Naive thymus-derived CD8-positive, alpha-beta T cell (primary cell): ENCODE measurements around the gene CHN2. TPM values are rescaled to one million over a fixed set of nuclear protein-coding genes. Genes with fewer than 3 reads are reported as not detected.
A peak's percentile ranks its signal among the peaks of the same experiment; 100 is the strongest.

Source experiments
- ATAC-seq, 2 donors: fragments of 150-1000 bp; cut with Tn5 transposase in 1 of 2; sonication (Bioruptor Pico), chemical (Tn5 transposase) in 1 of 2; 1 replicate in 1 of 2; 2 replicates in 1 of 2; pipeline ENCODE4 v1.10.0; 2021; ENCODE audit warnings: mild to moderate bottlenecking in 2 of 2, moderate library complexity in 2 of 2
- POLR2A ChIA-PET: fragments of 350-600 bp; sonication (Branson Sonifier 250); formaldehyde crosslinking; loops from one replicate; lab custom pipeline; 2021; ENCODE audit warnings: antibody characterized with exemption; lab: Charles Lee
- DNase-seq, 10 donors: peaks; one replicate each; pipeline versions ENCODE4 v3.0.0 to v3.0.0-alpha.2; 2020 to 2022
- H3K27ac Mint-ChIP-seq, 10 donors: one replicate each; pipeline ENCODE4 v1.8.0; 2020 to 2022; ENCODE audit warnings: mild to moderate bottlenecking in 10 of 10, mixed read lengths in 10 of 10, moderate library complexity in 4 of 10, inconsistent platforms in 1 of 10
- H3K27me3 Mint-ChIP-seq, 5 donors: one replicate each; pipeline ENCODE4 v1.8.0; 2021 to 2022; ENCODE audit warnings: mixed read lengths in 5 of 5
- H3K36me3 Mint-ChIP-seq, 3 donors: one replicate each; pipeline ENCODE4 v1.8.0; 2020 to 2022; ENCODE audit warnings: mixed read lengths in 3 of 3, mild to moderate bottlenecking in 2 of 3, inconsistent platforms in 1 of 3
- H3K4me1 Mint-ChIP-seq, 4 donors: one replicate each; pipeline ENCODE4 v1.8.0; 2021 to 2022; ENCODE audit warnings: mixed read lengths in 4 of 4
- H3K4me3 Mint-ChIP-seq, 10 donors: one replicate each; pipeline ENCODE4 v1.8.0; 2020 to 2022; ENCODE audit warnings: mild to moderate bottlenecking in 10 of 10, mixed read lengths in 10 of 10, moderate library complexity in 6 of 10, inconsistent platforms in 1 of 10
- H3K9me3 Mint-ChIP-seq, 9 donors: one replicate each; pipeline ENCODE4 v1.8.0; 2020 to 2022; ENCODE audit warnings: mixed read lengths in 9 of 9, mild to moderate bottlenecking in 3 of 9, inconsistent platforms in 1 of 9, moderate library complexity in 1 of 9
- polyA plus RNA-seq, 3 donors: library from polyadenylated mRNA; unstranded; fragments of 300-500 nt; fragmentation: Illumina TruSeq; gene quantifications; one replicate each; pipeline ENCODE4 v1.2.3, GENCODE V29; 2021
- total RNA-seq, 8 experiments: library from RNA in 2 of 8; stranded (reverse) in 2 of 8; gene quantifications; one replicate each; pipeline ENCODE4 v1.2.3 and lab custom pipeline; 2021 to 2026

Gene CHN2
- total and polyA plus RNA-seq, 5 experiments from 2014 or later = 0.90 to 11.1 (median 1.5) TPM

DNA sequence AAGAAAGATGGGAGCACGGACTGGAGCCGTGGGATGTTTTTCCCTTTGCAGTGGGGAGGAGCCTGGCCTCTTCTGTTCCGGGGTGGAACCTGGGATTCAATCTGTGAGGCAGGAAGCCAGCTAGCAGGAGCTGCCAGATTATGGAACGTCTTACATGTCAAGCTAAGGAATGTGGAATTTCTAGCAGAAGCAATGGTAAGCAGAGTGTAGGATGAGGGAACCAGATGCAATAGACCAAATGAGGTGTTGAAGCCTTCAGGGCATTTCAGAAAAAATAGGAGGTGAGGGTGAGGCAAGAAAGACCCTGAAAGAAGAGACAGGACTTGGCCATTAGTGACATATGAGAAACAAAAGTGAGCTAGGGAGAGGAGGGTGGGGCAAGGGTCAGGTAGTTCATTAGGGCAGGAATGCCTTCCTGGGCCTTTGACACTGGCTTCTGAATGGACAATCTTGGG, 105.5 kb downstream of the CHN2 start:
- Mint-ChIP-seq H3K27ac (peak overlapping the region in 1 of 10 donors; percentile 35), H3K4me1 (peaks cover 0 to 4% (median 0%) of the 10 kb centered on the region in 4 donors), H3K9me3 (no peaks in the 10 kb centered on the region), H3K4me3 (no peak overlapping the region), H3K36me3 (no peaks in the 10 kb centered on the region), H3K27me3 (peaks cover 0 to 10% (median 0%) of the 10 kb centered on the region in 5 donors)
- POLR2A ChIA-PET = no interaction called here
- no peak for DNase-seq
- ATAC-seq = no peak

DNA sequence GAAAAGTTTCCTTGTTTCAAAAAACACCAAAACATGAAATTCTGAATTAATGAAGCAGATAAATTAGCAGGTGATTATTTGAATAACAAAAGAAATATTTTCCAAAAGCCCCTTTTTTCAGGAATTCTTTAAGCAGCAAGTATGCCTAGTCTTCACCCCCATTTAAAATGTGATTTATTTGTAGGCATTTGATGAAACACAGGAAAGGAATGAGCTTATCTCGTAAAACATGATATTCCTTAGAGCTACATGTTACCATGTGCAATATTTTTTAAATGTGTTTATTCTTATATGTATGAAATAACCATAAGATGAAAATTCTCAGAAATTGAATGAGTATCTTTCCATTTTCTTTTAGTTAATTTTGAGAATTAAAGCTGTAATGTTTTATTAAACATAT, 106.1 kb downstream of the CHN2 start:
- Mint-ChIP-seq H3K36me3 (no peaks in the 10 kb centered on the region), H3K4me1 (peaks cover 0 to 4% (median 0%) of the 10 kb centered on the region in 4 donors), H3K27me3 (peaks cover 0 to 10% (median 0%) of the 10 kb centered on the region in 5 donors), H3K27ac (no peak overlapping the region), H3K4me3 (no peak overlapping the region), H3K9me3 (no peaks in the 10 kb centered on the region)
- POLR2A ChIA-PET = no interaction called here
- ATAC-seq (no peak), DNase-seq (no peak)

DNA sequence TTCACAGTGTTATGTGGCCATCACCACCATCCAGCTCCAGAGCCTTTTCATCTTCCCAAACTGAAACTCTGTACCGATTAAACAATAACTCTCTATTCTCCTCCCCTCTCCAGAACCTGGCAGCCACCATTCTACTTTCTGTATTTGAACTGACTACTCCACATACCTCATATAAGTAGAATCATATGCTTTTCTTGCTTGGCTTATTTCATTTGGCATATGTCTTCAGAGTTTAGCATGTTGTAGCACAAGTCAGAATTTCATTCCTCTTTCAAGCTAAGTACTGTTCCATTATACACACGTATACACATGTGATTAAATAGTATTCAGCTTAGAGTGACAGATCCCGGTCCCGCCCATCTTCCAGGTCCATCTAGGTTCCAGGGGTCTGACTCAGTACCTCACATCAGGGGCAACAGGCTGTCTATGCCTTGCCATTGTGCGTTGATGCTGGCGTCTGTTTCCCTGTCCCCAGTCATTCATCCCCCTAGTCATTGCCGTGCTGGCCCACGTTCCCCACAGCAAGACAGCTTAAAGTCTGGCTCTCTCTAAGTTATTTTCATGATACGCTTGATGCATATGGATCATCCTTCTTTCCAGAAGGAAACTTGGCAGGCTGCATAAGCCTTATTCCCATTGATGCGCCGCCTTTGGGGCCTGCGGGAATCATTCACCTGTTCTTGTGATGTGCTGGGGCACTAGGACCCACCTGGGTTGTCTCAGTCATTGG, 108.3 kb downstream of the CHN2 start:
- POLR2A ChIA-PET = no interaction called here
- Mint-ChIP-seq H3K4me3 (no peak overlapping the region), H3K27ac (no peak overlapping the region), H3K27me3 (peaks cover 0 to 10% (median 0%) of the 10 kb centered on the region in 5 donors), H3K36me3 (no peaks in the 10 kb centered on the region), H3K4me1 (peaks cover 0 to 4% (median 0%) of the 10 kb centered on the region in 4 donors), H3K9me3 (no peaks in the 10 kb centered on the region)
- ATAC-seq (no peak), DNase-seq (no peak)

DNA sequence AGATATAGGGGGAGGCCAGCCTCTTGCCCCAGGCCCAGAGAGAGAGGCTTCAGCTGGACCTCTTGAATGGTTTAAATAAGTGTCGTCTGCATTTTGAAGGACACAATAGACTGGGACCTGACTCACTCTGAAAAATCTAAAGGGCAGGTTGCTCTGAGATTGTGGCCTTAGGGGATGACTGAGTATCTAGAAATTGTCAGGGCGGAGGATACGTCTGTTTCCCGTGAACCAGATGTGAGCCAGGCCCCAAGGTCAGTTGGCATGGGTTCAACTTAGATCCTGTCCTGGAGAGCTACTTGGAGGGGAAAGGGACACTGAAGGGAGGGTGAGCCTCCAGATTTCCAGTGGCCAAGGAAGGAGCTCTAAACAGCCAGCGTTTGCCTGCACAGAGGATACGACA, 110.2 kb downstream of the CHN2 start:
- Mint-ChIP-seq H3K4me1 (peaks cover 0 to 4% (median 0%) of the 10 kb centered on the region in 4 donors), H3K9me3 (peaks cover 0 to 10% (median 3%) of the 10 kb centered on the region in 9 donors), H3K36me3 (peaks cover 0 to 10% (median 6%) of the 10 kb centered on the region in 3 donors), H3K27me3 (peaks cover 0 to 10% (median 0%) of the 10 kb centered on the region in 5 donors), H3K27ac (no peak overlapping the region), H3K4me3 (no peak overlapping the region)
- no peak for ATAC-seq
- POLR2A ChIA-PET = no interaction called here
- no peak for DNase-seq

DNA sequence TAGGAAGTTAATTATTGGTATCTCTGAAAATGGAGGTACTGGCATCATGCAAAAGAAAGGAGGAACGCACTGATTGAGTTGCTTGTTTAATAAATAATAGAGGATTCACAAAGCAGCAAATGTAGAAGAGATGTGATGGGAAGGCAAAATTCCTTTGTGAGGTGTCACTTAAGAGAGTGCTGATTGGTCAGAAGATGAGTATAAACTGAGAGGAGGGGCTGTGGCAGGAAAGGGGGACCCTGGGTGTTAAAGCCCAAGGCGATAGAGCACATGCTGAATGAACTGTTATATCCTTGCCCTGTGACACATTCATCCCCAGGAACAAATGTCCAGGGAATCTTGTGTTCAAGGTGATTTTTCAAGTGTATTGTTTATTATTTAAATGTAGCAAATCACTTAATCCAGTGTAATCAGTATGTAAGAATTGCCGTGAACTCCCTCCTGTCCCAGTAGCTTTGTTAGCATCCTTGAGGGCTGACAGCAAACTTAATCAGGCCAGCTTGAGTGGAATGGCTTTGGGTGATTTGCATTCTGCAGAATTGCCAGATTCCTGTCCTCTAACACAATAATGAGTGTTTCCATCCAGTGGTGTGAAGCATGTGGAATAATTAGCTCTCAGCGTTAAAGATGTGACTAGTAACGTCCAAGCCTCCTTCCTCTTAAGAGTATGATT, 111.9 kb downstream of the CHN2 start:
- POLR2A ChIA-PET = no interaction called here
- H3K4me3 Mint-ChIP-seq = no peak overlapping the region

DNA sequence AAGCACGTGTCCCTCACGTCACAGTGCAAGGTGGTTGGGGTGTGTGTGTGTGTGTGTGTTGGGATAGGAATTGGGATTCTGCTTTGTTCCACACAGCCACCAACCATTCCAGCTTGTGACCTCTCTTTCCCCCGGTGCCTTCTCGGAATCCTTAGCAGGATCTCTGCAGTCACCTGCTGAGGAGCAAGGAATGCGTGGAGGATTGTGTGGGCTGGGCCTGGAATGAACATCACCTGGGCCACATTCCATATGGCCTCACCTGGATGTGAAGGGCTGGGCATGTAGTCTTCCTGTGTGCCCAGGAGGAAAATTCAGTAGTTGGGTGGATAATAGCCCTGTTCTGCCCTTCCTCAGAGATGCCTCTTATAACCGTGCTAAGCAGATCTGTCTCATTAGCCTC, 113.8 kb downstream of the CHN2 start:
- no peaks in the 10 kb centered on the region for H3K4me1 Mint-ChIP-seq
- H3K27me3 Mint-ChIP-seq = peaks cover 0 to 11% (median 1%) of the 10 kb centered on the region in 5 donors
- H3K4me3 Mint-ChIP-seq = no peak overlapping the region
- no peak overlapping the region for H3K27ac Mint-ChIP-seq
- ATAC-seq (no peak), DNase-seq (no peak)
- H3K9me3 Mint-ChIP-seq = peaks cover 0 to 25% (median 6%) of the 10 kb centered on the region in 9 donors
- H3K36me3 Mint-ChIP-seq = peaks cover 0 to 21% (median 8%) of the 10 kb centered on the region in 3 donors
- POLR2A ChIA-PET = no interaction called here

More for the DNA sequence above, 111.9 kb downstream of the CHN2 start:
- ATAC-seq = no peak
- Mint-ChIP-seq H3K27me3 (peaks cover 0 to 15% (median 1%) of the 10 kb centered on the region in 5 donors), H3K9me3 (peaks cover 0 to 25% (median 6%) of the 10 kb centered on the region in 9 donors), H3K27ac (no peak overlapping the region), H3K36me3 (peaks cover 0 to 21% (median 8%) of the 10 kb centered on the region in 3 donors), H3K4me1 (peaks cover 0 to 4% (median 0%) of the 10 kb centered on the region in 4 donors)
- DNase-seq = no peak

DNA sequence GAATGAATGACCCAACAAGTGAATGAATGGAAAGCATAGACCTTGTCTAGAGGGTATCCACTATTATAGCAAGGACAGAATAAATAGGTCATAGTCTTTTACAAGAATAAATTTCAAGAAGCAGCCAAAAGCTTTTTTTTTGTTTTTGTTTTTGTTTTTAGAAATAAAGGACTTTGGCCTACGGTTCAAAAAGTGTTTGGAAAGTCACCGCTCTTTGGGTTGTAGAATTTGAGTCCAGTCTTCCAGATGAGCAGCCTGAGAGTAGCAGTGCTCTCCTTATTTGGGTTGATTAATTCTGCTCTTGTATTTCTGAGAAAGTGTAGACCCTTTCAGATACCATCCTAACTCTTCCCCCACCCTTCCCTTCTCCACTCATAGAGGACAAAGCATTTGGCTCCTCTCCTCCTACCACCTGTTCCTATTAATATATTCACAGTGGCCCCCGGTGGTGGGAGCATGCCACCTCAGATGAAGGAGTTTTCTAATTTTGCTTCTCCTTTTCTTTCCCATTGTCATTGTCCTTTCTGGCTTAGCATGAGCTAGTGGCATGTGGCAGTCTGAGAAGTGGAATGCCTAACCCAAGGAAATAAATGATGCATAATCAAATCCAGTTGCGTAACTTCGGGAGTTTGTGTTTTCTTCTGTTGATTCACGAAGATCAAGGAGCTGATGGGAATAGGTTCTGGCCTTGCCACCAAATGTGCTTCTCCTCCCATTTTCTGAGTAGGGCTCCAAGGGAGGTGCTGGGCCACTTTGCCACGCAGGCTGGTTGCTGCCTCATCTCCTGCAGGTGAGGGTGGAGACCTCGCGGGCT, 114.7 kb downstream of the CHN2 start:
- POLR2A ChIA-PET = no interaction called here
- Mint-ChIP-seq H3K27me3 (peaks cover 0 to 14% (median 1%) of the 10 kb centered on the region in 5 donors), H3K27ac (no peak overlapping the region), H3K36me3 (peaks cover 0 to 21% (median 8%) of the 10 kb centered on the region in 3 donors), H3K4me3 (no peak overlapping the region), H3K4me1 (no peaks in the 10 kb centered on the region), H3K9me3 (peaks cover 0 to 25% (median 6%) of the 10 kb centered on the region in 9 donors)
- DNase-seq (no peak), ATAC-seq (no peak)

DNA sequence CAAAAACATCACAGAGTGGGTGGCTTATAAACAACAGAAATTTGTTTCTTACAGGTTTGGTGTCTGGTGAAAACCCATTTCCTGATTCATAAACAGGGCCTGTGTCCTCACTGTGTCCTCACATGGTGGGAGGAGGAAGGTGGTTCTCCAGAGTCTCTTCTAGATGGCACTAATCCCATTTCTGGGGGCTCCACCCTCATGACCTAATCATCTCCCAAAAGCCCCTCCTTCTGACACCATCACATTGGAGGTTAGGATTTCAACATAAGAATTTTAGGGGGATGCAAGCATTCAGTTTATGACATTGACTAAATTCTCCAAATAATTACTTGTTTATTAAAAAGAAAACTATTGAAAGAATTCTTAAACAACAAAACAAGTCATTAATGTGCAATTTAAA, 116.0 kb downstream of the CHN2 start:
- no peak for ATAC-seq
- H3K36me3 Mint-ChIP-seq = peaks cover 0 to 21% (median 8%) of the 10 kb centered on the region in 3 donors
- no peak overlapping the region for H3K27ac Mint-ChIP-seq
- no peaks in the 10 kb centered on the region for H3K4me1 Mint-ChIP-seq
- peaks cover 0 to 16% (median 0%) of the 10 kb centered on the region in 5 donors for H3K27me3 Mint-ChIP-seq
- H3K9me3 Mint-ChIP-seq = peaks cover 0 to 25% (median 6%) of the 10 kb centered on the region in 9 donors
- no peak for DNase-seq
- no peak overlapping the region for H3K4me3 Mint-ChIP-seq
- POLR2A ChIA-PET = no interaction called here

DNA sequence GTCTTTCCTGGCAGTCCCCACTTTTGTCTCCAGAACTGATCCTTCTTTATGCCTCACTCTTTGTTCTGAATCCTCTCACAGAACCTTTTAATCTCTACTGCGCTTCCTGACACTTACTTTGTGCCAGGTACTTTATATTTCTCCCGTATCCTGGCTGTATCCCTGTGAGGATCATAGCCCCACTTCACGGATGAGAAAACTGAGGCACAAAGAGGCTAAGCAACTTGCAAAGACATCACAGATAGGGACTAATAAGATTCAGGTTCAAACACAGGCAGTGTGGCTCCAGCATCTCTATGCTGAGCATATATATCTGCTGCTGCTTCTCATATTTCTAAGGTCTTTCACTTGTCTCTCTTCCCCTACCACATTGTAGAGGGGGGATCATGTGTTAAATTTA, 116.7 kb downstream of the CHN2 start:
- no peaks in the 10 kb centered on the region for H3K4me1 Mint-ChIP-seq
- DNase-seq (no peak), ATAC-seq (no peak)
- no peak overlapping the region for H3K27ac Mint-ChIP-seq
- H3K9me3 Mint-ChIP-seq = peaks cover 0 to 25% (median 6%) of the 10 kb centered on the region in 9 donors
- H3K27me3 Mint-ChIP-seq = peaks cover 0 to 16% (median 0%) of the 10 kb centered on the region in 5 donors
- H3K36me3 Mint-ChIP-seq = peaks cover 0 to 21% (median 8%) of the 10 kb centered on the region in 3 donors
- POLR2A ChIA-PET = no interaction called here
- H3K4me3 Mint-ChIP-seq = no peak overlapping the region

DNA sequence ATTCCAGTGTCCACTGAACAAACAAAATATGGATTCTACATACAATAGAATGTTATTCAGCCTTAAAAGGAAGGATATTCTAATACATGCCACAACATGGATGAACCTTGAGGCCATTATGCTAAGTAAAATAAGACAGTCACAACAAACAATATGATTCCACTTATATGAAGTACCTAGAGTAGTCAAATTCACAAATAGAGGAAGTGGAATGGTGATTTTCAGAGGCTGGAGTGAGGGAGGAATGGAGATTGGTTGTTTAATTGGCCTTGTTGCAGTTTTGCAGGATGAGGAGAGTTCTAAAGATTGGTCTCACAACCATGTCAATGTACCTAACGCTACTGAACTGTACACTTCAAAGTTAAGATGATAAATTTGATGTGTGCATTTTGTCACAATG, 119.6 kb downstream of the CHN2 start:
- H3K4me1 Mint-ChIP-seq = peaks cover 0 to 3% (median 0%) of the 10 kb centered on the region in 4 donors
- POLR2A ChIA-PET = no interaction called here
- ATAC-seq (no peak), DNase-seq (no peak)
- H3K27me3 Mint-ChIP-seq = peaks cover 0 to 16% (median 0%) of the 10 kb centered on the region in 5 donors
- no peak overlapping the region for H3K27ac Mint-ChIP-seq
- H3K4me3 Mint-ChIP-seq = no peak overlapping the region
- H3K9me3 Mint-ChIP-seq = peaks cover 0 to 19% (median 5%) of the 10 kb centered on the region in 9 donors
- H3K36me3 Mint-ChIP-seq = peaks cover 0 to 15% (median 5%) of the 10 kb centered on the region in 3 donors

DNA sequence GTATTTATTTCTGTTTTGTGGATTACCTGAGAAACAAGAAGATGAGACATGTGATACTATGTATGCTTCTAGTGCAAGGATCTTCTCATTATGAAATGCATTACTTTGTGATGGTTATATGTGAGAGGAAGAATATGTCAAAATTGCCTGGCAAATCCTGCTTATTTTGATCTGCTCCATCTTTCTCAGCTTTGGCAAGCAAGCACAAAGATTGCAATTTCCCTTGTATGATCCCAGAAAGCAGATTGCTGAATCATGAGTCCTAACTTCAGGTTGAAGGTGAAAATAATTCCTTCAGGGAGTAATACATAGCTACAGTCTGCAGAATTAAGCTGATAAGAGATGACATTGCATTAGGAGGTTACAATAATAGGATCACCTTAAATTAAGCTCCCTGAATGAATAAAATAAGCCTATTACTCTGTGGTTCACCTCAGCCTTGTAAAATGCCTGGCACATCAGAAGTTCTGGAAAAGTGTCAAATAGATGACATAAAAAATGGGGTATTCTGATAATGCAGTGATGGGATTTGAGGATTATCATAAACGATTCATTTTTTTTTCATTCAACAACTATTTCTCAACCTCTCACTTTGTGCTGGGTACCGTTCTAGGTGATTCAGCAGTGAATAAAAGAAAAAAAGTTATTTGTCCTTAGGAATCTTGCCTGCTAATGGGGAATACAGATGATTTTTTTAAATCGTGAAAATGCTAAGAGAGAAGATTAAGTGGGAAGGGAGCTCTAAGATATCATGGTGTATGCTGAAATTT, 120.7 kb downstream of the CHN2 start:
- Mint-ChIP-seq H3K9me3 (peaks cover 0 to 10% (median 0%) of the 10 kb centered on the region in 9 donors), H3K27me3 (peaks cover 0 to 16% (median 0%) of the 10 kb centered on the region in 5 donors), H3K27ac (no peak overlapping the region), H3K36me3 (peaks cover 0 to 7% (median 0%) of the 10 kb centered on the region in 3 donors), H3K4me1 (peaks cover 0 to 12% (median 2%) of the 10 kb centered on the region in 4 donors), H3K4me3 (no peak overlapping the region)
- POLR2A ChIA-PET = no interaction called here
- DNase-seq = no peak
- no peak for ATAC-seq

DNA sequence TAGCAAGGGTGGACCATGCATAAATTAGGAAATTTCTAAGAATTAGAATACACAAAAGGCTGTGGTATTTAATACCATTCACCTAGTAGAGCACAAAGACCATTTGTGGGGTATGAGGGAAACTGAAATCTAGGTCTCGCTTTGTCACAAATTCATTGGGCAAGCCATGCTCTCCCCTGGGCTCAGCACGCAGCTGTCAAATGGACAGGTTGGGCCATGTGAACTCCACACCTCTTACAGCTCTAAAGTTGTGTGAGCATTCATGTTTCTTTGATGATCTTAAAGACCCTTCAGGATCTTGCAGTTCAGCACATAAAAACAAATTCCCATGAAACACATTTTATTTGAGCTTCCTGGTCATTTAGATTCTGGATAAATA, 121.3 kb downstream of the CHN2 start:
- ATAC-seq = no peak
- Mint-ChIP-seq H3K36me3 (peaks cover 0 to 6% (median 0%) of the 10 kb centered on the region in 3 donors), H3K27ac (no peak overlapping the region), H3K27me3 (peaks cover 0 to 16% (median 0%) of the 10 kb centered on the region in 5 donors), H3K4me3 (no peak overlapping the region), H3K9me3 (peaks cover 0 to 6% (median 0%) of the 10 kb centered on the region in 9 donors), H3K4me1 (peaks cover 0 to 16% (median 2%) of the 10 kb centered on the region in 4 donors)
- no peak for DNase-seq
- POLR2A ChIA-PET = no interaction called here
